OCI-LY1 (cell line): ENCODE results near the gene GRK1.

Experiments used
- CTCF ChIP-seq: fragments of 200-600 bp; sonication (generic), shearing (Covaris generic); IDR thresholded peaks from 2 replicates; pipeline ENCODE4 v1.5.1; 2017; ENCODE audit warnings: mild to moderate bottlenecking, antibody characterized with exemption, low read length, moderate library complexity, mixed read lengths
- EZH2 ChIP-seq: fragments of 200-600 bp; sonication (generic), shearing (Covaris generic); IDR thresholded peaks from 2 replicates; pipeline ENCODE4 v1.8.0; 2017; ENCODE audit warnings: borderline replicate concordance, mixed run types, mild to moderate bottlenecking, antibody characterized with exemption, low read length, moderate library complexity, mixed read lengths

- TF ChIP-seq CTCF (no peak), EZH2 (no peak)
Observed at GRCh38 chr13:113661509-113661908, 5.5 kb upstream of the GRK1 start.
